EH (cell line): ENCODE data around the gene ALDH1A2.
A peak's percentile ranks its signal among the peaks of the same experiment; 100 is the strongest.
"Not testable (repeated sequence)": the region's sequence is repeated elsewhere in the genome, so short reads cannot be mapped to it uniquely, and the experiment has no call there.

ENCODE experiments used
- DNase-seq: peaks from one replicate; pipeline ENCODE4 v3.0.0-alpha.2; 2015; ENCODE audit warnings: low read depth

Gene ALDH1A2

DNA sequence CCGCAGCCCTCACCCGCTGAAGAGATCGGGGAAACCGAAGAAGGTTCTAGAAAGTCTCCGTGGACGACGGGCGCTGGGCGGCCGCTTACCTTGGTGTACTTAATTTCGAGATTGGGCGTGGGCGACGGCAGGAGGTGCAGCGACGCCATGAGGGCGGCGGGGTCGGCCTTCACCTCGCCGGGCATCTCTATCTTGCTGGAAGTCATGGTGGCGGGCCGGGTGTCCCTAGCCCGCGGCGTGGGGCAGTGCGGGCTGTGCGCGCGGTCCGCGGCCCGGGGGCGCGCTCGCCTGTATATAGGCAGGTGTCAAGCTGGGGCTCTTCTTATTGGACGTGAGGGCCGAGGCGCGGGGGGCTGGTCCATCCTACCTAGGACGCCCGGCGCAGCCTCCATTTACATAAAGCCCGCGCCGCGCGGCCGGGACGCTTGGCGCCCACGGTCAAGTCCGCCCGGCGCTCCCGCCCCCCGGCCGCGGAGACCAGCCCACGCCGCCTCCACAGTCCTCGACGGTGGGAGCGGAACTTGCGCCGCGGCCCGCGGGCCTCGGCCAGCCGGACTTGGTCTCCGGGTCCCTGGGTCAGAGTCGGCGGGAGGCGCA is at the start of gene ALDH1A2:
ALDH1A2 (minus strand) TSS at position 267 of the 597 bp plus-strand sequence; CDS start at position 206, 61 bp downstream.
- no peak for DNase-seq

DNA sequence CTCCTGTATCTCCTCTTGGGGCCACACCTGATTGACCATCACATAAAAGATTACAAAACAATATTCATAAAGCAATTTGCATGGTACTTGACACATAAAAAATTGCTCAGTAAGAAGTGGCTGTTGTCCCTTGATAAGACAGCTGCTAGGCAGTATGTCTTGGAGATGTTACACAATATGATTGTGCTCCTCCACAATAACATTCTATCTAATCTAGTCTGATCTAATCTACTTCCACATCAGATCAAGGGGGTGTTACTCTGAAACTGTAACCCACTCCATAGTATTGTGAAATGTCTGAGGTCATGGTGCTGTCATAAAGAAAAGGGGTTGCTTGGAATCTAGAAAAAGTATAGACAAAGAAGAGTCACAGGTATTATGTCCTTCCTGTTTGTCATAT is 49.3 kb upstream of the ALDH1A2 start:
- DNase-seq, result no peak

DNA sequence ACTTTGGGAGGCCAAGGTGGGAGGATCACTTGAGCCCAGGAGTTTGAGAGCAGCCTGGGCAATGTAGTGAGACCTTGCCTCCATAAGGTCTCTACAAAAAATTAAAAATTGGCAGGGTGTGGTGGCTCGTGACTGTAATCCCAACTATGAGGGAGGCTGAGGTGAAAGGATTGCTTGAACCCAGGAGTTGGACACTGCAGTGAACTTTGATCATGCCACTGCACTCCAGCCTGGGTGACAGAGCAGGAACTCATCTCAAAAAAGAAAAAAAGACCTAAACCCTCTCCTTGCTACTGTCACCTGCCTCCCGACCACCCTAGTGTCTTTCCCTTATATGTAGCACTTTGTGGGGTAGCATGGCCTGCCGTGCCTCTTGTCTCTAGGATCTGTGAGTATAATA is 48.9 kb upstream of the ALDH1A2 start:
- DNase-seq, result no peak

DNA sequence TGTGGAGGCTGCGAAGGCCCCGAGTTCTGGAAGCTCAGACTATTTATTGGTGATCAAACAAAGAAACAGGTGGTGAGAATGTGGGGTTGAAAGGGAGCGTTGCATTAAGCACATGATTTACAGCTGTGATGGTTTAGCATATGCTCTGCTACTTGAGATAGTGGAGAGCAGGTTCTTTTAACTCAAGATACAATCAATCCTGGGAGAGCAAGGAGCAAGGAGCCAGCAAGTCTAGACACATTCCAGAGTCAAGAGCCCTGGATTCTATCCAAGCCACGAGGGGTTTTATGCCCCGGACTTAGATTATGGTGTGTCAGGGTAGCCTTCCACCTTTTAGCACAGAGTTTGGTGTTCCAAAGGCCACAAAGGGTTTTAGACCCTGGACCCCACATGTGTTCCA is 47.8 kb upstream of the ALDH1A2 start:
- not testable (repeated sequence) for DNase-seq

DNA sequence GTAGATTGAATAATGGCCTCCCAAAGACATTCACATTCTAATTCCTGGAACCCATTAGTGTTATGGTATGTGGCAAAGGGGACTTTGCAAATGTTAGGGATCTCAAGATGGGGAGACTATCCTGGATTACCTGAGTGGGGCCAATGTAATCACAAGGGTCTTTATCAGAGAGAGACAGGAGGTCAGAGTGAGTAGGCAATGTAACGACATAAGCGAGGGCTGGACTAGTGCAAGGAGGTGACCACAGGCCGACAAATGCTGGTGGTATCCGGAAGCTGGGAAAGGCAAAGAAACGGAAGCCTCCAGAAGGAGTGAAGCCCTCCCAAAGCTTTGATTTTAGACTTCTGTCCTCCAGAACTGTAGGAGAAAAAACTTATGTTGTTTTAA is 46.2 kb upstream of the ALDH1A2 start:
- no peak for DNase-seq

DNA sequence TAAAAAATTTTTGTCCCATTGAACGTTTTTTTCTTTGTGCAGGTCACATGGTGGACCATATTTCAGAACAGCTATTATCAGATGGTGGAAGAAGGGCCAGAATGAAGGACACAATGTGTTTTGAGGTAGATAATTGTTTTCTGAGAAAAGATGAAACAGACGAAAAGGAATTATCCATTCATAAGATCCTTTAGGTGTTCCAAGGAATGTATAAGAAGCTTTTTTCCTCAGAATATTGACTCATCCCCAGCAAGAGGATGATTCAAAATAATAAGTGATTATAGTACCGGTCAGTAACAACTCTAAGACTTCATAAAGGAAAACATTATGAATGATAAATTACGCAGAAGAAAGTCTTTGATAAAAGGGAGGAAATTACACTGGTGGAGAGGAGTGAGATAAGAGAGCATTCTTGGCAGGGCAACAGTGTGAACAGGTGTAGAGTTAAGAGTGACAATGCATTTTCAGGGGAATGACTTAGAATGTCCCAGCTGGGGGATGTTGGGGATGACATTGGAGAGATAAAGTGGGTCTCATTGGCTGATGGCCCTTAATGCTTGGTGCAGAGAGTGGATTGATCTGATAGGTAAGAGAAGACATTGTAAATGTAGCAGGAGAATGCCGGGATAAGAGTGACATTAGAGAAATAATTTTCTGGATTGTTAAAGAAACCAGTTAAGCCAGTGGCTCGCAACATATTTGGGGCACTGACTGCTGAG is 45.6 kb upstream of the ALDH1A2 start:
- DNase-seq, result no peak

DNA sequence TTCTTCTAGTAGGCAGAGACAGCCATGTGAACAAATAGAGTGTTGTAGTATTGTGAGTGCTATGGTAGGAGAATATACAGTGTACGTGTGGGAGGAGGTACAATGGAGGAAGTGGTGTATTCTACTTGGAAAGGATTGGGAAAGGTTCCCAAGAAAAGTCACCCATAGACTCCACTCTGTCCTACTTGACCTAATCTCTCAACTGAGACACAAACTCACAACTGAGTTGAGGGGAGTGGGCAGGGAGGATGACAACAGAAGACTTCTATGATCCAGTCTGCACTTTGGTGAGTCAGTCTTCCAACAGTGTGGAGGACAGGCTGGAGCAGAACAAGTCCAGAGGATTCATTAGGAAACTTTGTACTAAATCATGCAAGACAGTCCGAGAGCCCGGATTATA is 43.9 kb upstream of the ALDH1A2 start:
- no peak for DNase-seq

DNA sequence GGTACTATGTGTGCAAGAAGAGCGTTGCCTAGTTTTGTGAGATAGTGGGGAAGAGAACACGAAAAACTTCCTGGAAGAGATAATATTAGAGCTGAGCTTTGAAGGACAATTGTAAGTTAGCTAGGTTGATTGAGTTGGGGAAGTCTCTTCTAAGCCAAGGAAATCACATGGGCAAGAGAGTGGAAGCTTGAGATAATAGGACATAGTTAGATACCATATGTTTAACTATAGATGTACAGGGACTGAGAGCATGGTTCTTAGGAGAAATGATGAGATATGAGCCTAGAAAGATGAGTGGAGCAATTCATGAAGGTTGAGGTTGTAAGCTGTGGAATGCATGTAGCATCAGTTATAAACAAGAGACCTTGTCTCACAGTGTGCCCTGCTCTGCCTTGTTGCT is 42.6 kb upstream of the ALDH1A2 start:
- DNase-seq, result no peak

DNA sequence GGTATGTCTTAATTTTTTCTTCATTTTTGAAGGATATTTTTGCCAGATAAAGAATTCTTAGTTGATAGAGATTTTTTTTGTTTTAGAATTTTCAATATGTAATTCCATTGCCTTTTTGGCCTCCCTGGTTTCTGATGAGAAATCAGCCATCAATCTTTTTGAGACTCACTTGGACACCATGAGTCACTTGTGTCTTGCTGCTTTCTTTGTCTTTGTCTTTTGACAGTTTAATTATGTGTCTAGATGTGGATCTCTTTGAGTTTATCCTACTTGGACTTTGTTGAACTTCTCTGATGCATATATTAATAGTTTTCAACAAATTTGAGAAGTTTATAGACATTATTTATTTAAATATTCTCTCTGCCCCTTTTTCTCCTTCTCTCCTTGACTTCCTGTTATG is 38.0 kb upstream of the ALDH1A2 start:
- DNase-seq, result no peak

DNA sequence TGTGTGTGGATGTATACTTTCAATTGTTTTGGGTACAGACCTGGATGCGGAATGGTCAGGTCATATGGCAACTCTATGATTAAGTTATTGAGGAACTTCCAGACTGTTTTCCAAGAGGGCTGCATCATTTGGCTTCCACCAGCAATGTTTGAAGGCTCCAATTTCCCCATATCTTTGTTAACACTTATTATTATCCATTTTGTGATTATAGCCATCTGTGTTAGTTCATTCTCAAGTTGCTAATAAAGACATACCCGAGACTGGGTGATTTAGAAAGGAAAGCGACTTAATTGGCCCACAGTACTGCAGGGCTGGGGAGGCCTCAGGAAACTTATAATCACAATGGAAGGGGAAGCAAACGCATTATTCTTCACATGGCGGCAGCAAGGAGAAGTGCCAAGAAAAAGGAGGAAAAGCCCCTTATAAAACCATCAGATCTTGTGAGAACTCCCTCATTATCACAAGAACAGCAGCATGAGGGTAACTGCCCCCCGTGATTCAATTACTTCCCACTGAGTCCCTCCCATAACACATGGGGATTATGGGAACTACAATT is 31.1 kb upstream of the ALDH1A2 start:
- DNase-seq, result no peak

DNA sequence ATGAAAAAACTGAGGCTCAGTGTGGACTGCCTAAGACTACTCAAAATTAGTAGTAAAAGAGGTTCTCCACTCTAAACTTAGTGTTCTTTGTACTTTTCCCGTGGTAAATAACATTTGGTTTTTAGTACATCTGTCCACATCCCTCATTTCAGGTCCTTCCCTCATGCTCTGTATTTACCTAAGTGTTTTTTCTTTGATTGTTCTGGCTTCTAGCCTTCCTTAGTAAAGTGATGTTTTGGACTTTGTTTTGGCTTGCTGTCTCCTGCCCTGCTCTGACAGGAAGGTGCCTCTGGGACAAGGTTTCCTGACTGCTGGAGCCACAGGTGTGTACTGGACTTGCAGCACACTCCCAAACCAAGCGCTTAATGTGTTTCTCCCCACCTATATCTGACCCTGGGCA is 29.9 kb upstream of the ALDH1A2 start:
- DNase-seq, result no peak

DNA sequence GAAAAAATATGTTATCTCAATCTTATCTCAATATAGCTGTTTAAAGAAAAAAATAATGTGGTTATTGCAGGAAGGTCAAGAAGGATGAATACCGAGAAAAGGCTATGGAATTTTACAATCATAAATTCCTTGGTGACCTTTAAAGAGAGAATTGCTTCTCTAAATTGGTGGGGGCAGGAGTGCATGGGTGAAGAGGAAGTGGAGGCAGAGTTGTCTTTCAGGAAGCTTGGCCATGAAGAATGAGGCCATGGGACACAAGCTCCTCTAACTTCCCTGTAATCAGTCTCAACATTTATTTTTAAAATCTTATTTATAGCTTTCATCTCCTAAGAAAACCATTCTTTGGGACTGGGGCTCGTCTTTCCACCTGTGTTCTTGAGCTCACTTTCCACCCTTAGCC is 22.4 kb upstream of the ALDH1A2 start:
- DNase-seq, result no peak

DNA sequence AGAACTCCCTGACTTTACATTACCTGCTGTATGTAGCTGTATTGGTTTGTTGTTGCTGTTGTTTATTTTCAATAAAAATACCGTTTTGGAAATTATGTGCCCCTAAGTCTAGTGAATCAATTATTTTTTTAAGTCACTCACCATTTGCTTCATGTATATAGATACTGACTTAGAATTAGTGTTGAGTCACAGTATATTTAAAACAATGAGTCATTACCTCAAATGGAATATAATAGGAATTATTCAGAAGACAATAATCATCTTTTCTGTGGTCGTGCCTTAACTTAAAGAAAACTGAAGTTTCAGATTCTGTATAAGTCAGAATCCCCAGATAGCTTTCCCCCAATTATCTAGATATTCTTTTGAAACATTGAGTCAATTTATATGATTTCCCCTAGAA is 21.0 kb upstream of the ALDH1A2 start:
- peak; percentile 13 for DNase-seq

DNA sequence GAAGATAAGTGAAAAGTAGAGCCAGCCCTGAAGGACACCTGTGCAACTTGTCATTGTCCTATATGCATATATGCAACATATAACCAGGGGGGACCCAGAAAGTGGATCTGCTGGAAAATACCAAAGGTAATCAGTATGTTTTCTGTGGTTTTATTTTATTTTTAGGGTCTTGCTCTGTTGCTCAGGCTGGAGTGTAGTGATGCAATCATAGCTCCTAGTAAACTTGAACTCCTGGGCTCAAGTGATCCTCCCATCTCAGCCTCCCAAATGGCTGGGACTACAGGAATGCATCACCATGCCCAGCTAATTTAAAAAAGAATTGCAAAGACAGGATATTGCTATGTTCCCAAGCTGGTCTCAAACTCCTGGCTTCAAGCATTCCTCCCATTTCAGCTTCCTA is 18.0 kb upstream of the ALDH1A2 start:
- DNase-seq, result no peak

DNA sequence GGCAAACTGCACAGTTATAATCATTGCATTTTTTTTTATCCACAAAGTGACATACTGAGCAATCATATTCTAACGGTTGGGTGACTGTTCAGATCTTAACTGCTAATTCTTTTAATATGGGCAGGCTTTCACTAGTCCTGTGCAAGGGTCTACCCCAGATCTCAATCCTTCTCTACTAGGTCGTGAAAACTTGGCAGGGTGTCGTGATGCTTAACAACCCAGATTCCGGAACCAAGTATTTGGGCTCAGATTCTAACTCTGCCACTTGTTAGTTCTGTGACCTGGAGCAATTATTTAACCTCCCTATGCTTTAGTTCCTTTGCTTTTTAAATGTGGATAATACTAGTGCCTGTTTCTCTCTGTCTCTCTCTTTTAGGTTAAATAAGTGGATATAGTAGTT is 16.4 kb upstream of the ALDH1A2 start:
- no peak for DNase-seq

DNA sequence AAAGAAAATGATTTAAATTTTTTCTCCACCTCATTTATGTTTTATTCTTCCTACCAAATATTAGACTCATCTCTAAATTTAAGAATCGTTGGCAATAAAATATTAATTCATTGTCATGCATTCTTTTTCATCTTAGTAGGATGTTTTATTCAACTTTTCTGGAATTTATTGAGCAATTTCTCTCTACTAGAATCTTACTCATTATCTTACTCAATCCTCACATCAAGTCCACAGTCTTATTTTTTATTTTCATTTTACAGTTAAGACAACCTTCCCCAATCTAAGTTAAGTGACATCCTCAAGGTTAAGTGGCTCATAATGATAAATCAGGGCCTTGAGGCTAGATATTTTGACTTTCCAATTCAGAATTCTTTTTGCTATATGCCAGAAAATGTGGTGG is 15.9 kb upstream of the ALDH1A2 start:
- DNase-seq, result peak; percentile 11

DNA sequence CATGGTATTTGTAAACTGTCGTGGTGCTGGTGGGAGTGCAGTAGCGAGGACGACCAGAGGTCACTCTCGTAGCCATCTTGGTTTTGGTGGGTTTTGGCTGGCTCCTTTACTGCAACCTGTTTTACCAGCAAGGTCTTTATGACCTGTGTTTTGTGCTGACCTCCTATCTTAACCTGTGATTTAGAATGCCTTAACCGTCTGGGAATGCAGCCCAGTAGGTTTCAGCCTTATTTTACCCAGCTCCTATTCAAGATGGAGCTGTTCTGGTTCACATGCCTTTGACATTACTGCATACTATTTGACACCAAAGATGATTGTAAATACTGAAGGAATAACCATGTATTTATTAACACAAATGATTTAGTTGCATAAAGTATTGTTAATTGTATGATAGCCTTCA is 15.4 kb upstream of the ALDH1A2 start:
- not testable (repeated sequence) for DNase-seq

DNA sequence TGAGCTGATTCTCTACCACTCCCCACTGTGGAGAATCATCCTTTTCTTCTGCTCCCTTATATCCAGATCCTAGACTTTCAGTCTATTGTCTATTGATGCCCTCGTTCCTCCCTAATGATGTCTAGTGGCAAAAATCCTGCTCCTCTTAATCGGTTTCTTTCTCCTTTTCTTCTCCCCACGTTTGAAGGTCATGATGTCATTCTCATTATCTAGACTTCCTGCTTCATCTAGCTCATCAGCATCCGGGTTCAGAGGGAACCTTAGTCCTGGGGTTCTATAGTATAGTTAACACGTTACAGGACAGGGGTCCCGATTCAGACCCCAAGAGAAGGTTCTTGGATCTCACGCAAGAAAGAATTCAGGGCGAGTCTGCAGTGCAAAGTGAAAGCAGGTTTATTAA is 14.9 kb upstream of the ALDH1A2 start:
- no peak for DNase-seq

DNA sequence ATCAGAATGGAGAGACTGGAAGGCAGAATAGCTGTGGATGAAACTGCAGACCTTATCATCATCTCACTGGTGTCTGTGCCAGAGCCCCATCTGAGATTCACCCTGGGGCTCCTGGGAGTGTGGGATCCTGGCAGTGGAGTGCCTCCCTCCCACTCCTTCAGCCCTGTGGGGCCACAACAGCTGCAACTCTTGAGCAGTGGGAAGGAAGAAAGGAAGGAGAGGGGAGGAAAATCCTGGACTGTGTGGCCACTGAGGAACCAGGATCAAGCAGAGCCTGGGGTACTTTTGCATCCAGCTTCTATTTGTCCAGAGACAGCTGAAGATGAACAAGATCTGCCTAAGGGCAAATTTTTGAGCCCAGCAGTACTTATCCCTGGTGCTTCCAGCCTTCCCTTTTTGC is 13.1 kb upstream of the ALDH1A2 start:
- no peak for DNase-seq

DNA sequence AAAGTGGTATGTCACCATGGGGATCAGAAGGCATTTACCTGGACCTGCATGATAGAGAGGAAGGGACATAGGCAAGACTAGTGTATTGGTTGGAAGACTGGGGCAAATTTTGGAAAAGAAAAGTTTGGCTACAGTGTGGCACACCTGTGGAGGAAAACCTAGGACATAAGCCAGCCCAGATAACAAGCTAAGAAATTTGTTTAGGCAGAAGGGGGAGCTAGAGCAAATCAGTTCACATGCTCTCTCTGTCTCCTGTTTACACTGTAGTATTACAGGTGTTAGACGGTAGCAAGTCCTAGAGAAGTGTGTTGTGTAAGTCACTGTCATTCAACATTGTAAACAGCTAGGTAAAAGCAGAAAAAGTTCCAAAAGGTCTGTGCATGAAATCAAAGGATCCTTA is 11.9 kb upstream of the ALDH1A2 start:
- no peak for DNase-seq

DNA sequence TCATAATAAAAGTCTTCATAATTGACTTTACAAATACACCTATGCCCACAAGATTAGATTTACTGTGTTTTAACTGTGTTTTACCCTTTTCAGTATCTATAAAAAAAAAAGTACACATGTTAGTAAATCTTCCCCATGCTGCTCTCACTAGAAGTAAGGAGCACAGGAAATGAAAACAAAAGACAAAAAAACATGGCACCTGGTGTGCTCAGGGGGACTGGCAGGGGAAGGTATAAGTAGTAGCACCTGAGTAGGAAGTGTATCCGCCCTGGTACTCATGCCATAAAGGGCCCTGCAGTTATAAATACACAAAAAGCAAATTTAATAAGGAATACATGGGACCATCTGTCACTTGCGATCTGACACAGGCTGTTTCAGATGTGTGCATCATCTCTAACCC is 8.9 kb upstream of the ALDH1A2 start:
- DNase-seq, result no peak

DNA sequence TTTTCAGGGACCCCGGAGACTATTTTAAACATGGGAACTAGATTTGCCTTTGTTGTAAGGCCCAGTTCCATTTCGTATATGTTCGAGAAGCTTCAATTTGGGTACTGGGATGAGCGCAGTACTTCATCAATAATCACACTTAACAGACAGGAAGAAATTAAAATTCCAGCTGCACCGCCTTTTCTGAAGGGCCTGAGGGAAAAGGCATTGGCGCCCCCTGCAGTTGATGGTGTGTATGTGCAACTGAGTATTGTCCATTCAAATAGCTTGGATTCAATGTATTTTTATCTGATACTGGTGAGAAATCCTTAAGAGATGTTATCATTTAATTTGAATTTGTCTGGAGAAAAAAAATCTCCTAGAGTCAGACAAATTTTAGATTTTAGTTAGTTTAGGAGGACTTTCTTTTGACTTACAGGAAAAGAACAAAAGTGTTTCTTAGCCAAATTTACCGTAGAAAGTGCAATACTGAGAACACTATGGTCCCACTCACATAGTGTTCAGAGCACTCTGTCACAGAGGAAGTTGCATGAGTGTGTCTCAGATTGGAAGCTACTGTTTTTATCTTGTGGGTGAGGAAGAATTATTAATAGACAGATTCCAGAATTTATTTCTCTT is 5.4 kb upstream of the ALDH1A2 start:
- DNase-seq, result peak; percentile 68

DNA sequence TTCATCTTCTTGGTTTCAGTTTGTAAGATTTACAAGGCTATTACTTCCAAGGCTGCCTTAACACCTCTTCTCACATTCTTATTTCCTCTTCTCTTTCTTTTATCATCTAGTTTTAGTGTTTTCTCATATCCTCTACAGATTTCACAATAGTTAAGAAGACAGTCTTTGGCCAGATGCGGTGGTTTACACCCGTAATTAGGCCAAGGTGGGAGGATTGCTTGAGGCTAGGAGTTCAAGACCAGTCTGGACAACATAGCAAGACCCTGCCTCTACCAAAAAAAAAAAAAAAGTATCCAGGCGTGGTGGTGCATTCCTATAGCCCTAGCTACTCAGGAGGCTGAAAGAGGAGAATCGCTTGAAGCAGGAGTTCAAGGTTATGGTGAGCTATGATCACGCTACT is 3.5 kb upstream of the ALDH1A2 start:
- no peak for DNase-seq
